ENCODE data around the gene TBXT.

GRCh38 chr6:166115609-166116008 is 52.0 kb downstream of the TBXT start:
- no peak for TF ChIP-seq POLR2AphosphoS5 (IDR thresholded peaks at IDR 0.05)
- no peak for TF ChIP-seq CTCF (IDR thresholded peaks at IDR 0.05; ENCODE audit: poor library complexity, severe bottlenecking)
- TF ChIP-seq EP300 (conservative IDR thresholded peaks at IDR 0.05; ENCODE audit: poor library complexity, severe bottlenecking) = no peak
- TF ChIP-seq EZH2 (IDR thresholded peaks at IDR 0.05; ENCODE audit: borderline replicate concordance, insufficient read depth, low read length, poor library complexity, severe bottlenecking) = no peak
- TF ChIP-seq REST (IDR thresholded peaks at IDR 0.05; ENCODE audit: borderline replicate concordance) = no peak
- no peak for TF ChIP-seq TAF1 (IDR thresholded peaks at IDR 0.05; ENCODE audit: low read depth)
- no peak for TF ChIP-seq MXI1 (conservative IDR thresholded peaks at IDR 0.05; ENCODE audit: poor library complexity, severe bottlenecking)
- TF ChIP-seq RAD21 (conservative IDR thresholded peaks at IDR 0.05) = no peak

Data from neural cell (in vitro differentiated cells).